DMS153 treated with DMSO at 0.1 percent for 48 hours (cell line): ENCODE results near the gene ATP13A2.

Experiments
- DNase-seq: peaks from one replicate; lab custom pipeline; 2025; ENCODE audit not compliant: unreplicated experiment; lab: John Stamatoyannopoulos, UW

The ATP13A2 gene

GRCh38 chr1:16980473-16981268, 31.1 kb downstream of the ATP13A2 start, which contains the start of gene MFAP2:
TSS of gene MFAP2 (minus strand) at chr1:16980620. CDS start at chr1:16978273, 2,347 bp downstream.
- DNase-seq, result no peak

GRCh38 chr1:16979475-16980327, 32.0 kb downstream of the ATP13A2 start:
- no peak for DNase-seq

GRCh38 chr1:16978567-16979474, 32.9 kb downstream of the ATP13A2 start:
- DNase-seq, result no peak

GRCh38 chr1:16978139-16978538, 33.6 kb downstream of the ATP13A2 start:
- DNase-seq, result no peak

GRCh38 chr1:16977377-16977776, 34.4 kb downstream of the ATP13A2 start:
- DNase-seq, result no peak

- DNase-seq, result no peak
Observed at GRCh38 chr1:16976966-16977365, 34.8 kb downstream of the ATP13A2 start.

- no peak for DNase-seq
Observed at GRCh38 chr1:16975838-16976237, 35.9 kb downstream of the ATP13A2 start.

- DNase-seq, result no peak
Observed at GRCh38 chr1:16975211-16975610, 36.5 kb downstream of the ATP13A2 start.

GRCh38 chr1:16973215-16973614, 38.5 kb downstream of the ATP13A2 start:
- DNase-seq, result no peak

- no peak for DNase-seq
Observed at GRCh38 chr1:16972189-16972895, 39.4 kb downstream of the ATP13A2 start.

- DNase-seq, result no peak
Observed at GRCh38 chr1:16971341-16972188, 40.2 kb downstream of the ATP13A2 start.

- DNase-seq, result no peak
Observed at GRCh38 chr1:16970132-16970910, 41.4 kb downstream of the ATP13A2 start.

- DNase-seq, result no peak
Observed at GRCh38 chr1:16969651-16970050, 42.1 kb downstream of the ATP13A2 start.

- no peak for DNase-seq
Observed at GRCh38 chr1:16969057-16969611, 42.6 kb downstream of the ATP13A2 start.

GRCh38 chr1:16968372-16968771, 43.4 kb downstream of the ATP13A2 start:
- no peak for DNase-seq

GRCh38 chr1:16967962-16968361, 43.8 kb downstream of the ATP13A2 start:
- DNase-seq, result no peak

- DNase-seq, result no peak
Observed at GRCh38 chr1:16967095-16967575, 44.6 kb downstream of the ATP13A2 start.

- DNase-seq, result no peak
Observed at GRCh38 chr1:16966282-16966681, 45.4 kb downstream of the ATP13A2 start.
